ENCODE data around the gene OPHN1. TPM values are rescaled to one million over a fixed set of nuclear protein-coding genes. Genes with fewer than 3 reads are reported as not detected.

The OPHN1 gene, protein sequence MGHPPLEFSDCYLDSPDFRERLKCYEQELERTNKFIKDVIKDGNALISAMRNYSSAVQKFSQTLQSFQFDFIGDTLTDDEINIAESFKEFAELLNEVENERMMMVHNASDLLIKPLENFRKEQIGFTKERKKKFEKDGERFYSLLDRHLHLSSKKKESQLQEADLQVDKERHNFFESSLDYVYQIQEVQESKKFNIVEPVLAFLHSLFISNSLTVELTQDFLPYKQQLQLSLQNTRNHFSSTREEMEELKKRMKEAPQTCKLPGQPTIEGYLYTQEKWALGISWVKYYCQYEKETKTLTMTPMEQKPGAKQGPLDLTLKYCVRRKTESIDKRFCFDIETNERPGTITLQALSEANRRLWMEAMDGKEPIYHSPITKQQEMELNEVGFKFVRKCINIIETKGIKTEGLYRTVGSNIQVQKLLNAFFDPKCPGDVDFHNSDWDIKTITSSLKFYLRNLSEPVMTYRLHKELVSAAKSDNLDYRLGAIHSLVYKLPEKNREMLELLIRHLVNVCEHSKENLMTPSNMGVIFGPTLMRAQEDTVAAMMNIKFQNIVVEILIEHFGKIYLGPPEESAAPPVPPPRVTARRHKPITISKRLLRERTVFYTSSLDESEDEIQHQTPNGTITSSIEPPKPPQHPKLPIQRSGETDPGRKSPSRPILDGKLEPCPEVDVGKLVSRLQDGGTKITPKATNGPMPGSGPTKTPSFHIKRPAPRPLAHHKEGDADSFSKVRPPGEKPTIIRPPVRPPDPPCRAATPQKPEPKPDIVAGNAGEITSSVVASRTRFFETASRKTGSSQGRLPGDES
- 10 to 100 TPM in 1 of 4 donors, 1 to 10 TPM in 3; 5.1 to 11.2 (median 8.0) TPM for total RNA-seq

- Histone ChIP-seq H3K4me3 (peak within 1 kb of the TSS; percentile 60 to 71 (median 64)), H3K27me3 (no peaks in the 10 kb centered on the region), H3K27ac (replicated peaks in 1 of 4) (peak within 1 kb of the TSS; percentile 83 to 88 (median 86)), H3K9me3 (no peaks in the 10 kb centered on the region), H3K36me3 (no peaks in the 10 kb centered on the region), H3K4me1 (peaks cover 7 to 21% (median 18%) of the 10 kb centered on the region in 4 donors)
- peak; percentile 92 for DNase-seq (ENCODE audit: extremely low spot score)
- no peak for TF ChIP-seq EP300 (IDR thresholded peaks at IDR 0.05)
- TF ChIP-seq POLR2AphosphoS5 (IDR thresholded peaks at IDR 0.05): peak; percentile 24
- intact Hi-C loops (cut with DNase I): no loop called here
- WGBS: 36% methylated on average over 16 of the region's 57 CpGs
These were observed at the start of gene OPHN1 for GRCh38 chrX:68433155-68433980. OPHN1 (minus strand) TSS chrX:68433495; CDS start chrX:68433020, 475 bp downstream.

DNA sequence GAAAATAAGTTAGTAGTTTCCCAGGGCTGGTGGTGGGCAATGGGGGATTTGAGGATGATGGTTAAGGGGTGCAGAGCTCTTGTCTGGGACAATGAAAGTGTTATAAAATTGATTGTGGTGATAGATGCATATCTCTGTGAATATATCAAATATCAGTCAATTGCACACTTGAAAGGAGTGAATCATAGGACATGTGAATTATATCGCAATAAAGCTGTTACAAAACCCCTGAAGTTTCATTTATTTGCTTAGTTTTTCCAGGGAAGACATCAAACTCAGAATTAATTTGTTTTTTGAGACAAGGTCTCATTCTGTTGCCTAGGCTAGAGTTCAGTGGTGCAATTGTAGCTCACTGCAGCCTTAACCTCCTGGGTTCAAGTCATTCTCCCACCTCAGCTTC, 47.7 kb upstream of the OPHN1 start:
- Histone ChIP-seq H3K9me3 (no peaks in the 10 kb centered on the region), H3K36me3 (no peaks in the 10 kb centered on the region), H3K27me3 (no peaks in the 10 kb centered on the region), H3K4me3 (no peak overlapping the region), H3K27ac (replicated peaks in 1 of 4) (no peak overlapping the region), H3K4me1 (no peaks in the 10 kb centered on the region)
- WGBS: 87% methylated on average over 1 of the region's 1 CpG
- DNase-seq (ENCODE audit: extremely low spot score): no peak
- TF ChIP-seq POLR2AphosphoS5 (IDR thresholded peaks at IDR 0.05) (no peak), CTCF (IDR thresholded peaks at IDR 0.05) (no peak), EP300 (IDR thresholded peaks at IDR 0.05) (no peak), POLR2A (IDR thresholded peaks at IDR 0.05; ENCODE audit: low read depth) (no peak)
- intact Hi-C loops (cut with DNase I): no loop called here

DNA sequence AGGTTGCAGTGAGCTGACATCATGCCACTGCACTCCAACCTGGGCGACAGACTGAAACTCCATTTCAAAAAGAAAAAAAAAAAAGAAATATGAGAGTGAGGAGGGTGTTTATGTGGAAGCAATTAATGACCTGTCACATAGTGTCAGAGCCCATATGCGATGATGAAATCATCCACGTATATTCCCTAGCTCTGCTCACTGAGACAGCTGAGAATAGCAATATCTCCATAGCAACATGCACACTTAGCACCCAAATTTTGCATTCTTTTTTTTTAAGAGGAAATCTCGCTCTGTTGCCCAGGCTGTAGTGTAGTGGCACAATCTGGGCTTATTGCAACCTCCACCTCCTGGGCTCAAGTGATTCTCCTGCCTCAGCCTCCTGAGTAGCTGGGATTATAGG, 31.5 kb upstream of the OPHN1 start:
- no peaks in the 10 kb centered on the region for H3K4me1 ChIP-seq
- WGBS: 65% methylated on average over 4 of the region's 4 CpGs
- no peak overlapping the region for H3K27ac ChIP-seq (replicated peaks in 1 of 4)
- no peak for DNase-seq (ENCODE audit: extremely low spot score)
- no peaks in the 10 kb centered on the region for H3K9me3 ChIP-seq
- H3K4me3 ChIP-seq: no peak overlapping the region
- H3K27me3 ChIP-seq: no peaks in the 10 kb centered on the region
- intact Hi-C loops (cut with DNase I): no loop called here
- no peaks in the 10 kb centered on the region for H3K36me3 ChIP-seq
- no peak for TF ChIP-seq CTCF (IDR thresholded peaks at IDR 0.05)
- TF ChIP-seq POLR2AphosphoS5 (IDR thresholded peaks at IDR 0.05): no peak
- TF ChIP-seq POLR2A (IDR thresholded peaks at IDR 0.05; ENCODE audit: low read depth): no peak
- no peak for TF ChIP-seq EP300 (IDR thresholded peaks at IDR 0.05)

DNA sequence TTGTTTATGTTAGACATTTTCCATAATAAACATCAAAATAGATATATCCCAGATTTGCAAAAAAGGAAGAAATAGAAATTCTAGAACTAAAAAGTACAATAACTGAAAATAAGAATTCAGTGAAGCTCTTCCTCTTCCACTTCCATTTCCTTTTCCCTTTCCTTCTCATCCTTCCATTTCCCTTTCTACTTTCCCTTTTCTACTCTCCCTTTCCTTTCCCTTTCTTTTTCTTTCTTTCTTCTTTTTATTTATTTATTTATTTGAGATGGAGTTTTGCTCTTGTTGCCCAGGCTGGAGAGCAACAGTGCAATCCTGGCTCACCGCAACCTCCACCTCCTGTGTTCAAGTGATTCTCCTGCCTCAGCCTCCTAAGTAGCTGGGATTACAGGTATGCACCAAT, 30.6 kb upstream of the OPHN1 start:
- 100% methylated on average over 1 of the region's 1 CpG for WGBS
- no peak for DNase-seq (ENCODE audit: extremely low spot score)
- no peak overlapping the region for H3K27ac ChIP-seq (replicated peaks in 1 of 4)
- H3K4me3 ChIP-seq: no peak overlapping the region
- TF ChIP-seq POLR2A (IDR thresholded peaks at IDR 0.05; ENCODE audit: low read depth) (no peak), POLR2AphosphoS5 (IDR thresholded peaks at IDR 0.05) (no peak), CTCF (IDR thresholded peaks at IDR 0.05) (no peak), EP300 (IDR thresholded peaks at IDR 0.05) (no peak)
- no peaks in the 10 kb centered on the region for H3K4me1 ChIP-seq
- H3K27me3 ChIP-seq: no peaks in the 10 kb centered on the region
- intact Hi-C loops (cut with DNase I): loop anchor here (2.0 kb wide), 1 partner anchor 267 kb away; no protein-coding TSS in a partner anchor
- H3K9me3 ChIP-seq: no peaks in the 10 kb centered on the region
- no peaks in the 10 kb centered on the region for H3K36me3 ChIP-seq
